NCI-H345 treated with DMSO at 0.1 percent for 48 hours (cell line): ENCODE data around the gene LILRB3.
A peak's percentile ranks its signal among the peaks of the same experiment; 100 is the strongest.

ENCODE experiments used
- DNase-seq: peaks from one replicate; lab custom pipeline; 2025; ENCODE audit not compliant: unreplicated experiment; lab: John Stamatoyannopoulos, UW

LILRB3 gene

GRCh38 chr19:54169149-54169740 lies 53.6 kb downstream of the LILRB3 start:
- no peak for DNase-seq

- DNase-seq, result peak; percentile 10
Observed at GRCh38 chr19:54168174-54168917, 54.5 kb downstream of the LILRB3 start.
